SK-N-MC (cell line): Measurements from ENCODE around the gene RNF150.

ENCODE experiments used
- EZH2 ChIP-seq: fragments of 200-600 bp; sonication (generic); IDR thresholded peaks from one replicate; pipeline ENCODE4 v1.6.1; 2017; ENCODE audit warnings: antibody characterized with exemption
- FOXP2 ChIP-seq: optimal IDR thresholded peaks from 2 replicates; pipeline ENCODE3; 2011; ENCODE audit warnings: mild to moderate bottlenecking, moderate library complexity; ENCODE audit not compliant: insufficient read depth; ENCODE audit errors: extremely low read length, control extremely low read depth
- POLR2AphosphoS5 ChIP-seq: IDR thresholded peaks from 2 replicates; pipeline ENCODE4 v1.6.1; 2012; ENCODE audit warnings: mild to moderate bottlenecking, low read depth, low read length, borderline replicate concordance

DNA sequence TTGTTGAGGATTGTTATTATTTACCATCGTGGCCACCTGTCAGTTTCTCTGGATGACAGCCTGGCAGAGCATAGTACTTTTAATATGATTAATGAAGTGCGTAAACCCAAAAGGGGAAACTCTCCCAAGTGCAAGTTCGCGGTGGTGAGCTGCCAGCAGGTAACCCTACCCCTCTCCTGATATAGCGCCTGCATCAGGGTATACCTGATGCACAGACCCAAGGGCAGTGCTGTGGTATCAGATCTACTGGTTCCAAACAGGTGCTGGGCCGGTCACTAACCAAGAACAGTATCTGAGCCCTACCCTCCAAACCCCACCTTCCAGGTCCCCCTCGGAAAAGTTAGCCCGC lies 1.6 kb downstream of the RNF150 start:
- TF ChIP-seq EZH2: no peak
- no peak for TF ChIP-seq POLR2AphosphoS5
- no peak for TF ChIP-seq FOXP2
